Aorta (tissue), 5 donors: ENCODE data around the gene MOV10. TPM values are rescaled to one million over a fixed set of nuclear protein-coding genes. Genes with fewer than 3 reads are reported as not detected.
"Not testable (repeated sequence)": the region's sequence is repeated elsewhere in the genome, so short reads cannot be mapped to it uniquely, and the experiment has no call there.

Experiments used
- ATAC-seq: fragments of 200-7000 bp; cut with Tn5 transposase; one replicate; pipeline ENCODE4 v1.9.1; 2022; ENCODE audit warnings: moderate library complexity; ENCODE audit not compliant: low FRiP score
- DNase-seq, 2 donors: peaks; one replicate each; pipeline ENCODE4 v3.0.0-alpha.2; 2020
- H3K27ac ChIP-seq, 2 donors: one replicate each; pipeline ENCODE4 v1.5.1; 2013; ENCODE audit warnings: low read length in 2 of 2, mild to moderate bottlenecking in 2 of 2, moderate library complexity in 2 of 2, control low read depth in 1 of 2, inconsistent platforms in 1 of 2, low read depth in 1 of 2
- H3K27me3 ChIP-seq, 2 donors: one replicate each; pipeline ENCODE4 v1.6.1; 2013; ENCODE audit warnings: control low read depth in 1 of 2, low read length in 1 of 2, mild to moderate bottlenecking in 1 of 2, moderate library complexity in 1 of 2; ENCODE audit not compliant: insufficient read depth in 2 of 2, control insufficient read depth in 1 of 2
- H3K36me3 ChIP-seq, 2 donors: one replicate each; pipeline ENCODE4 v1.6.1; 2013; ENCODE audit warnings: control low read depth in 1 of 2, low read length in 1 of 2, mild to moderate bottlenecking in 1 of 2; ENCODE audit not compliant: insufficient read depth in 2 of 2, control insufficient read depth in 1 of 2
- H3K4me1 ChIP-seq, 2 donors: one replicate each; pipeline ENCODE4 v1.6.1; 2013; ENCODE audit warnings: low read length in 2 of 2, control low read depth in 1 of 2, mild to moderate bottlenecking in 1 of 2, moderate library complexity in 1 of 2; ENCODE audit not compliant: insufficient read depth in 2 of 2, control insufficient read depth in 1 of 2
- H3K4me3 ChIP-seq, 2 donors: one replicate each; pipeline ENCODE4 v1.5.1; 2013; ENCODE audit warnings: low read length in 2 of 2, control low read depth in 1 of 2, mild to moderate bottlenecking in 1 of 2
- H3K9me3 ChIP-seq: one replicate; pipeline ENCODE4 v1.6.1; 2013; ENCODE audit warnings: mild to moderate bottlenecking, low read length; ENCODE audit not compliant: control insufficient read depth
- WGBS, 2 donors: extraction: QIAGEN DNeasy Blood & Tissue Kit; methylation state at CpG; one replicate each; pipeline ENCODE4 v1.1.7; 2013; 5-methylcytosine and 5-hydroxymethylcytosine counted together
- intact Hi-C, 2 donors: fragments of 100-400 bp; cut with DNase I; formaldehyde crosslinking; loops; one replicate each; pipeline versions ENCODE4 v1.14.2 to v1.15.0; 2022
- polyA plus RNA-seq, 2 donors: library from polyadenylated mRNA; stranded (reverse); fragments of 200-250 nt; gene quantifications; one replicate each; pipeline ENCODE4 v1.2.3, GENCODE V29; 2013
- total RNA-seq, 2 donors: library from RNA; stranded (reverse); fragmentation: NEBNext Ultra II Directional; extraction: Animal tissue kit (Norgen Biotek cat#: 25700); gene quantifications; one replicate each; pipeline ENCODE4 v1.2.1, GENCODE V29; 2021
- donor health status: healthy with polysubstance abuse.
- donor health status: Bipolar disorder and iron deficiency.
- donor health status: DM: no; HTN: no; CAD: no.
- donor health status: DM: no; HTN: no; CAD: no.
- donor health status: DM: yes; HTN: yes; CAD: no.

Gene MOV10
- total and polyA plus RNA-seq, 4 donors: 10.8 to 73.4 (median 45.1) TPM

GRCh38 chr1:112727716-112728115 is 53.3 kb downstream of the MOV10 start:
- H3K36me3 ChIP-seq: no peaks in the 10 kb centered on the region
- 67 to 69% methylated on average over 2 of the region's 2 CpGs for WGBS, 2 donors
- intact Hi-C loops: no loop called here
- DNase-seq (no peak), ATAC-seq (no peak)
- H3K27ac ChIP-seq: no peak overlapping the region
- H3K27me3 ChIP-seq: peaks cover 0 to under 1% of the 10 kb centered on the region in 2 donors
- no peaks in the 10 kb centered on the region for H3K9me3 ChIP-seq
- H3K4me3 ChIP-seq: no peak overlapping the region
- H3K4me1 ChIP-seq: no peaks in the 10 kb centered on the region

- H3K4me1 ChIP-seq, H3K4me3 ChIP-seq, H3K36me3 ChIP-seq, intact Hi-C loops, ATAC-seq, H3K27me3 ChIP-seq, H3K9me3 ChIP-seq, H3K27ac ChIP-seq, DNase-seq: not testable (repeated sequence)
- 92 to 94% methylated on average over 32 to 33 of the region's 33 CpGs for WGBS, 2 donors
Observed at GRCh38 chr1:112728306-112728971, 54.0 kb downstream of the MOV10 start.

GRCh38 chr1:112729011-112729410 is 54.6 kb downstream of the MOV10 start:
- H3K4me3 ChIP-seq, H3K9me3 ChIP-seq, H3K36me3 ChIP-seq, H3K4me1 ChIP-seq, ATAC-seq, H3K27ac ChIP-seq, H3K27me3 ChIP-seq, DNase-seq, intact Hi-C loops: not testable (repeated sequence)
- WGBS, 2 donors: 75 to 80% methylated on average over 3 of the region's 3 CpGs

DNA sequence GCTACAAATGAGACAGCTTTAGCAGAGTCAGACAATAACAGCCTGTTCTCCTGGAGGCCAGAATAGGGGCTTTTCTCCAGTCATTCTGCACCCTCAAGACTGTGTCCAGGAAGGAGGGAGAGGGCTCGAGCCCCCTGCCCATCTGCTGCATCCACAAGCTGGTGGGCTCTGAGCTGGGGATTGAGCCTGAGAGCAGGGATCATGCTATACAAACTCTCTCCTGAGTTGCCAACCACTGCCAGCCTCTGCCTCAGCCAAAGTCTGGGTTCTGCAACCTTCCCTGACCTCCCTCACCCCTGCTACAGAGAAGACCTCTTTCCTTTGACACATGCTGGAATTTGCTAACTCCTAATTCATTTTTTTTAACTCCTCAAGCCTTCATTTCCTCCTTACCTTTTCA is 55.5 kb downstream of the MOV10 start:
- intact Hi-C loops: no loop called here
- WGBS, 2 donors: 81 to 88% methylated on average over 1 of the region's 1 CpG
- no peak for ATAC-seq
- Histone ChIP-seq H3K36me3 (no peaks in the 10 kb centered on the region), H3K4me1 (no peaks in the 10 kb centered on the region), H3K27ac (no peak overlapping the region), H3K4me3 (no peak overlapping the region), H3K9me3 (no peaks in the 10 kb centered on the region), H3K27me3 (peaks cover 0 to 2% of the 10 kb centered on the region in 2 donors)
- no peak for DNase-seq

- ATAC-seq (no peak), DNase-seq (no peak)
- no peaks in the 10 kb centered on the region for H3K9me3 ChIP-seq
- intact Hi-C loops: no loop called here
- no peaks in the 10 kb centered on the region for H3K4me1 ChIP-seq
- H3K27me3 ChIP-seq: peaks cover 0 to 2% of the 10 kb centered on the region in 2 donors
- no peaks in the 10 kb centered on the region for H3K36me3 ChIP-seq
- H3K27ac ChIP-seq: no peak overlapping the region
- 95 to 100% methylated on average over 1 of the region's 1 CpG for WGBS, 2 donors
- no peak overlapping the region for H3K4me3 ChIP-seq
Observed at GRCh38 chr1:112731451-112731850, 57.0 kb downstream of the MOV10 start.

GRCh38 chr1:112735752-112736151 is 61.3 kb downstream of the MOV10 start:
- Histone ChIP-seq H3K27me3 (peaks cover 0 to 2% of the 10 kb centered on the region in 2 donors), H3K36me3 (no peaks in the 10 kb centered on the region), H3K4me3 (no peak overlapping the region), H3K4me1 (no peaks in the 10 kb centered on the region), H3K9me3 (no peaks in the 10 kb centered on the region), H3K27ac (no peak overlapping the region)
- WGBS, 2 donors: 95 to 97% methylated on average over 1 of the region's 1 CpG
- no peak for ATAC-seq
- no peak for DNase-seq
- intact Hi-C loops: no loop called here

- H3K9me3 ChIP-seq: no peaks in the 10 kb centered on the region
- no peaks in the 10 kb centered on the region for H3K36me3 ChIP-seq
- H3K27ac ChIP-seq: no peak overlapping the region
- no peak overlapping the region for H3K4me3 ChIP-seq
- peaks cover 0 to 2% of the 10 kb centered on the region in 2 donors for H3K27me3 ChIP-seq
- intact Hi-C loops: no loop called here
- ATAC-seq (no peak), DNase-seq (no peak)
- no peaks in the 10 kb centered on the region for H3K4me1 ChIP-seq
- WGBS, 2 donors: 81 to 90% methylated on average over 3 of the region's 3 CpGs
Observed at GRCh38 chr1:112737573-112737972, 63.1 kb downstream of the MOV10 start.

DNA sequence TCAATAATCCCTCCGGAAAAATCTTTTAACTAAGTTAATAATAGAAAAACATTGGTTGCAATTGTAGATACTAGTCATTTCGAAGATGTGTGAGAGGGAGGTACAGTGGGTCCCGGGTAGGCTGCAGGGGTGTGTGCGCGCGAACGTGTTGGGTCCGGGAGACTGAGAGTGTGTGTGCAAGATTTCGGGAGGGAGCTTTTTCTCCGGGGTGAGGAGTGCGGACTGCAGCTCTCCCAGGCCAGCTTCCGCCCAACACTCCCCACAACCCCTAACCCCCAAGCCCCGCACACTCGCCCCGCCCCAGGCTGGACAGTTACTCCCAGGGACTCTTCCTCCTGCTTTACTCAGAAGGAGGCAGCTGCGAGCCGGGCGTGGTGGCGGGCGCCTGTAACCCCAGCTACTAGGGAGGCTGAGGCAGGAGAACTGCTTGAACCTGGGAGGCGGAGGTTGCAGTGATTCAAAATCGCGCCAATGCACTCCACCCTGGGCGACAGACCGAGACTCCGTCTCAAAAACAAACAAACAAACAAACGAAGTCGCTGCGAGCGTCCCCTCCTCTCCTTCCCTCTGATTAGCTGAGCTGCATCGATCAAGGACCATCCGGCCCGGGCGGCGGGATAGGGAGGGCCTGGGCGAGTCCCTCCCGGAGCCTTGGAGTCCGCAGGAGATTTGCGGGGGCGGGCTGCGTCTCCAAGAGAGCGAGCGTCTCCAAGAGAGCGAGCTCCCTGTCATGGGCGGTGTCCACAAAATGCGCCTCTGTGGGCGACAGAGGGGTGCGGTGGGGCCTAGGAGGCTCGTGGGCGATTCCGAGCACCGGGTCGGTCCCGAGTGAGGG is 68.9 kb downstream of the MOV10 start:
- H3K36me3 ChIP-seq: no peaks in the 10 kb centered on the region
- intact Hi-C loops: no loop called here
- 14 to 24% methylated on average over 54 of the region's 54 CpGs for WGBS, 2 donors
- H3K27me3 ChIP-seq: no peaks in the 10 kb centered on the region
- H3K27ac ChIP-seq: no peak overlapping the region
- H3K9me3 ChIP-seq: no peaks in the 10 kb centered on the region
- DNase-seq (peak in 1 of 2 donors; percentile 79), ATAC-seq (peak; percentile 44)
- no peak overlapping the region for H3K4me3 ChIP-seq
- H3K4me1 ChIP-seq: no peaks in the 10 kb centered on the region
